ENCODE data around the gene KCNE1.
"Not testable (repeated sequence)": the region's sequence is repeated elsewhere in the genome, so short reads cannot be mapped to it uniquely, and the experiment has no call there.

KCNE1 gene

DNA sequence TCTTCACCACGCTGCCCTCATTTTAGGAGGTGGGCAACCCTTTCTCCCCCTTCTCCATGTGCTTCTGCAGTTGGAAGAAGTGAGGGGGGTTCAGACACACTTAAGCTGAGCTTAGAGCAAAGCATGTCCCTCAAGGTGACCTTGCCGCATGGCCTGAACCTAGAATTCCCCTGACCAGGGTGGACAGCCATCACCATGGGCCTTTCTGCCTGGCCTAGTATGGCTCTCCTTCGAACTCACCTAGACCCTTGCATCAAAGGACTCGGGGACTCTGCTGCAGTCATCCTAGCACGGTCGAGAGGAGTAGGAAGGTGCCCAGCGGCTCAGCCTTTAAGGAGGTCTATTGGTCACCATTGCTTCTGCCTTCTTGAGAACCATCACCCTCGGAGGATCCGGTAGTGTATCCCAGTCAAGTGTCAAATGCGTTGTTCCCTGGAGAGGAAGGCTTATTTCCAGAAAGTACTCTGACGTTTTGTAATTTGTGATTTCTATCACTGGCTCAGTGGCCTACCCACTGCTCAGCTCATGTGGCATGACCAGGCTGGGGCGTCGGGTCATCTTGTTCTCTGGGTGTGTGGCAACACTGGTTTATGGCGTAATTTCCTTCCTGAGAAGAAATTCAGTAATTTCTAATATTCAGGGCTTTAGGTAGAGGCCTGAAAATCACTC, at the start of gene KCNE1:
KCNE1 (minus strand) TSS at position 424 of the 669 bp plus-strand sequence. CDS start 62,576 bp downstream, outside the sequence.
- FAIRE-seq = no peak

DNA sequence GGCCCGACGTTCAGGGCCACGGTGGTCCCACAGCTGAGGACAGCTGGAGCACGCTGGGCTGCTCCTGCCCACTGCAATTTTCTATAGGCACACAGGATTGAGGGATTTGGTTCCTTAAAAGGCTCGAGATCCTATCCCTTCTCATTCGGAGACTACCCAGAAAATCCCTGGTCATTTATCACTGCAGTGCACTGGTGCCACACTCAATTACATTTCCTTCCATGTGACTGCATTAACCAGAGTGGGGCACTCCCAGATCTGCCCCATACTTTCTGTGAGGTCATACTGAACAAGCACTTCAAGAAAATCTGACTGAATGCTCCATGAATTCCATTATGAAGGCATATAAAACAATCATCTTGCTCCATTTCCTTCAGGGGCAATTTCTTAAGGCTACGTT, 49.8 kb upstream of the KCNE1 start:
- no peak for FAIRE-seq

DNA sequence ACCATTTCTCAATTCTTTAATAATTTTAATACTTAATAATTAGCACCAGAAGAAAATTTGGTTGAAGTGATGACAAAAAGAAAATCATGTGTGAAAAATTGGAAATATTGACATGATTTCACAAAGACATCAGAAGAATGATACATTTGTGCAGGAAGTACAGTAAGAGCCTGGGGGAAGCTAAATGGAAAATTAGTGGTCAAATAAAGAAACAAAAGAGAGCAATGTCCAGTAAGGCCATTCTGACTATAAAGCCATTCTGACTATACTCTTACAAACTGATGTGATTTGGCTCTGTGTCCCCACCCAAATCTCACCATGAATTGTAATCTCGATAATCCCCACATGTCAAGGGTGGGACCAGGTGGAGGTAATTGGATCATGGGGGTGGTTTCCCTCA, 48.6 kb upstream of the KCNE1 start:
- FAIRE-seq = no peak

DNA sequence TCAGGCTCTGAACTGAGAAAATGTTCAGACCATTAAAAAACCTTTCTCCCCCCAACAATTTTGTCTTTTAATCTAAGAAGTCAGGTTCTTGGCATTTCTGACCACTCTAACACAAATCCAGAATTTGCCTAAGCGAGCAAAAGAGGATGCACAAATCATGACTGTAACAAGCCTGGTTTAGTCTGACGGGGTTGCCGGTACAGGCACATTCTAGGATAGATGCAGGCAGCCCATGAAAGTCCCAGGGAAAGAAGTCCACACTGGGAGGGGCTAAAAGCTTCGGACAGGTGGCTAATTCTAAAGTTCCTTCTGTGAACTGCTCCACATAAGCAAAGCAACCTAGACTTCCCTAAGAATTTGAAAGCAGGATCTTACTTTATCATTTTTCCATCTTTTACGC, 48.0 kb upstream of the KCNE1 start:
- FAIRE-seq = no peak

DNA sequence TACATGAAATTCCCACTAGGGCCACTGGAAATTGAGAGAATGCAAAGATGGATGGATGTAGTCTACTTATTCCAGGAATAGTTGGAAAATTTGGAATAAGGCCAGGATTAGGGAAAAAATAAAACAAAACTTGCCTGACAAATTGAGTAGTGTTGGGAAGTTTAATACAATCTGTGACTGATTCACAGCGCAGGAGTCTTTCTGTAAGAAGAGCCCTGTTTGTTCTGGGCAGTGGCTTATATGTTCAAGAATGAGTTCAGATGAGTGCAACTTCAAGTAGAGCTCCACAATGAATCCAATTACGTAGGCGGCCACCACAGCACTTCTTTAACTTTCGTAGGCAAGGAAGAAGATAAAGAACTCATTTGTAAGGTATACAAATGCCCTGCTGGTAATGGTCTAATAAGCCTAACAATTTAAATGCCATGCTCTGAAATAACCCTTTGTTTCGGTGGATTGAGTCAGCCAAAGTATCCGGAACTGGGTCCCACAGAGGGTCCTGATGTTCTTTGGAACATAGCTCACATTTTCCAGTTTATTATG, 47.1 kb upstream of the KCNE1 start:
- FAIRE-seq = no peak

DNA sequence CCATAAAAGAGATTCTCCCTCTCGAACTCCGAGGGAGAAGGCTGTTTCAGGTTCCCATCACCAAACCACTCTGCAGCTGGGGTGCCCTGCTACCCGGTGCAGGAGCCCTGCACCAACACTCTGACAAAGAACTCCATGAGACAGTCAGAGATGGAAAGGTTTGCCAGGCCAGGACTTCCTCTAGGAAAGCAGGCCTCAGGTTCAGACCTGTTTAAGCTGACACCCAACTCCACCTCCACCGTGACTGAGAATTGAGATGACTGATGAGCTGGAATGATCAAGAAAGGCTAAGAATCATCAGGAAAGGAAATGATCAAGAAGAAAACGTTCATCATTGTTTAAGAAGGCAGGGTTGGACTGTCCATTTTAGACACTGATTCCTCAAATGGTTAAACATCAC, 46.2 kb upstream of the KCNE1 start:
- no peak for FAIRE-seq

DNA sequence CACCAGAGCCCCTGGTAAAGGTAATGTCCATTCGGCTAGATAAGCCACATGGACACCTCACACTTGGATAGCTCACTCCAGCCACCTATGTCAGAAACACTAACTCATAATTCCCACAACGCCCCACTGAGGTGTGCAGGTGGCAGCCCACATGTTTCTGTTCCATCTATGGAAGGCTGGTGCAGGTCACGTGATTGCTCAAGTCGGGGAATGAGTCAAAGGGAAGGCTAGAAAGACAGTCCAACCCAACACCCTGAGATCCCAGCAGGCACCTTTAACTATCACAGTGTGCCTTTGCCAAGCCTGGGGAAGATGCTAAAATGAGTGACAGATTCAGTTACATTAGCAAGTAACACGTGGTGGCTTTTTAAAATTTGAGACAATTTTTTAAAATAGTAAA, 45.3 kb upstream of the KCNE1 start:
- no peak for FAIRE-seq

DNA sequence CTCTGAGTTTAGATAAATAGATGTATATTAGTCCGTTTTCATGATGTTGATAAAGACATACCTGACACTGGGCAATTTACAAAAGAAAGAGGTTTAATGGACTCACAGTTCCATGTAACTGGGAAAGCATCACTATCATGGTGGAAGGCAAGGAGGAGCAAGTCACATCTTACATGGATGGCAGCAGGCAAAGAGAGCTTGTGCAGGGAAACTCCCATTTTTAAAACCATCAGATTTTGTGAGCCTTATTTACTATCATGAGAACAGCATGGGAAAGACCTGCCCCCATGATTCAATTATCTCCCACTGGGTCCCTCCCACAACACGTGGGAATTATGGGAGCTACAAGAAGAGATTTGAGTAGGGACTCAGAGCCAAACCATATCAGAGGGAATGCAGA, 42.7 kb upstream of the KCNE1 start:
- FAIRE-seq = not testable (repeated sequence)

DNA sequence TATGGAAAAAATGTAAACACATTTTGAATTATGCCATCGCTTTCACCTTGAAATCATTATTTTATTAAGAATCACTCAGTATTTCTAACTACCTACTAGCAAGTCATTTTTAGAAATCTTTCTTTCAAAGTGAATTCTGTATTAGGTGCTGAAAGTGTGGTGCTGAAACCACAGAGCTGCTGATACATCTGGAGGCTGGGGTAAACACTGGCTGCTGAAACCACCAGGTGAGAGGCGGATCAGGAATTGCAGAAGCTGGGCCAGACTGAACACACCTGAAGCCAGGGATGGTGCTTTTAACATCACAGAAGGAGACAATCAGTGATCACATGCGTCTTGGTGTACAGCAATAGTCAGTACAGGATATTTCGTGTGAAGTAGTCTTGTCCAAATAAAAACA, 42.2 kb upstream of the KCNE1 start:
- FAIRE-seq = no peak

DNA sequence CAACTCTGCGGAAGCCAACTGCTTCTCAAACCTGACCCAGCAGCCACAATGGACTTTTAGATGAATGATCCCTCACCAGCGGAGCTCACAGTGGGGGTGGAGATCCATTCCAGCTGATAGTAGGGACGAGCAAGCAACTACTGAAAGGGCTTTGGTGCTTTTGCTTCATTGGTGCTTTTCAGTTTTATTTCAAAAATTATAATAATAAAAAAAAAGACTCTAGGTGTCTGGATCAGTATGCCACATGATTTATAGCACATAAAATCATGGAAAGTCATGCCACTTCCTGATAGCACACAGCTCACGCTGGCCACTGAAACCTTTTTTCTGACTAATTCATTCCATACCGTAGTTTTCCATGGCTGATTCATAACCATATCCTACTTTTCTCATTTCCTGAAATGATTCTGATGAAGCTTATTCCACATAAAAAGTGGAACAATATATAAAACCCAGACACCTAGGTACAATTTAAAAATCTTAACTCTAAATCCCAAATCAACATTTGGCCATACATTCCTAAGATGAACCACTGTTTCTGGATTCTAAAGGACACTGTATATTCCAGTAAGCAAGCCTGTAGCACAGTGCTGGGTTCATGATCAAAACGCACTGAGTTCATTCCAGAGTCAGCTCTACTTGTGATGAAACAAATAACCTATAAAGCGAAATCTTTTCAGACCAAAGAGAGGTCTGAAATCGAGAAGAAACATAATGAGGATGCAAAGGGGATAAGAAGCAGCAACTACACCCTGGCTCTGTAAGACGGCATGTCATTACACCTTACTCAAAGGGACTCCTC, 41.3 kb upstream of the KCNE1 start:
- FAIRE-seq = no peak

DNA sequence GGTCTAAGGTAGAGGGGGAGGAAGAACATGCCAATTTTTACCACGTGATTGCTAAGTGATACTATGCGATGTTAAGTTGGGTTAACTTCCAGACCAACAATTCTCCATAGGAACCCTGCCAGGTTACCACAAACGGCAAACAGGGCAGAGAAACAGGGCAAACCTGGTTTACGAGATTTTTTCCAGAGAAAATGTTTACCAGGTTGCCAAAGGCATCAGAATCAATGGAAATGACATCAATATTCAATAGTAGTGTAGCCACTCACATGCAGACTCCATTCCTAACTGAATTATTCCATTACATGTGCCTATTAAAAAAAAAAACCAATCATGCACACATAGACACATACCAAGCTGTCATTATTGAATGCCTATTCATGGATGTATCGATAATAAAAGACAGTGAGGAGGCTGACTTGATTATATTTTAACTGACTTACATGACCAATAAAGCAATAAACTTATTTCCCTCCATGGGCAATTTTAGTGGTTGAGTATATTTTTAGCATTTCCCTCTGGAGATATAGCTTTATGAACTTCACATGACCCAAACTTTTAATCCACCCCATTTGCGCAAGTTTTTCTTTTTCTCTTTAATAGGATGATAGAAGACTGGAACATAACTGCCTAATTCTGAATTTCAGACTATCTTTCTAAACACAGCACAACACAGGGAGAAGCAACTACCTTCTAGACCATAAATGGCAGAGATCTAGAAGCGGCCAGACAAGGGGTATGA, 40.5 kb upstream of the KCNE1 start:
- FAIRE-seq = peak; percentile 65

DNA sequence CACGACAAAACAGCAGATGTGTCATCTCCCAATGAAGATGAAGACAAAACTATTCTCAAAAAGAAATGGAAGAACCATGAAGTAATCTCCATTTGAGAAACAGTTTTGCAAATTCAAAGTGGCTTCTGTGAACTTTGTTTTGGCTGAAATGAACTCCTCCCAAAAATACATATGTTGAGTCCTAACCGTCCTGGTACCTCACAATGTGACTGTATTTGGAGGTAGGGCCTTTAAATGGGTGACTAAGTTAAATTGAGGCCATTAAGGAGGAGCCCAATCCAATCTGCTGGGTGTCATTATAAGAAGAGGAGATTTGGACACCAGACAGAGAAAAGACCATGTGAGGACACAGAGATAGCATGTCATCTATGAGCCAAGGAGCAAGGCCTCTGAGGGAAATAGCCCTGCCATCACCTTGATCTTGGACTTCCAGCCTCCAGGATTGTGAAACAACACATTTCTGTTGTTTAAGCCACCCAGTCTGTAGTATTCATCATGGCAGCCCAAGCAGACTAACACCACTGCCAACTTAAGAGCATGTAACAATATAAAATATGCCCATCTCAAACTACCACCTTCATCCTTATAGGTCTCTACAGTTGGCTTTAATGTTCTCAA, 38.3 kb upstream of the KCNE1 start:
- FAIRE-seq = no peak

DNA sequence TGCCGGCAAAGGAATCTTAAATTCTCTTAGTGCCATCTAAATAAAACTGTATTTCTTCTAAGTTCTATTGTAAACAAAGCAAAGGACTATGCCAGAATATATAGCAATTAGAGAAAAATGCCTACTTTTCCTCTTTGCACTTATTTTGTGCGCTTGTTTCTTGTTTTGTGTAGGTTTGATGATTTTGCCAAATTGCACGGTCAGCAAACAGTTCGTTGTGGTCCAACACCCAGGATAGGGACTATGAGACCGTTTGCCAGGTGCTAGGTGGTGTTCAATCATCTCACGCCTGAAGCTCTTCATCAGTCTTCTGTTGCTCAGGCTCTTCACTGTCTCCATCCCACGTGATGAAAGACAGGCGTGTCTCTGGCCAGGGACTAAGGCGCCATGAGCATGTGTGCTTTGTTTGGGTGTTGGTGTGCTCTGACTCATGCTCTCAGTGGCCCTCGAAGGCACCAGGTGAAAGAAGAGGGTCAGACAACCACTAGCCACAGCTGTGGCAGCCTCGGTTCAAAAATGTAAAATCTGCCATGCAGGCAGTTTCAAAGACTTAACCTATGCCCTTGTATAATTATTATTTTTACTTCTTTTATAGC, 36.9 kb upstream of the KCNE1 start:
- no peak for FAIRE-seq

DNA sequence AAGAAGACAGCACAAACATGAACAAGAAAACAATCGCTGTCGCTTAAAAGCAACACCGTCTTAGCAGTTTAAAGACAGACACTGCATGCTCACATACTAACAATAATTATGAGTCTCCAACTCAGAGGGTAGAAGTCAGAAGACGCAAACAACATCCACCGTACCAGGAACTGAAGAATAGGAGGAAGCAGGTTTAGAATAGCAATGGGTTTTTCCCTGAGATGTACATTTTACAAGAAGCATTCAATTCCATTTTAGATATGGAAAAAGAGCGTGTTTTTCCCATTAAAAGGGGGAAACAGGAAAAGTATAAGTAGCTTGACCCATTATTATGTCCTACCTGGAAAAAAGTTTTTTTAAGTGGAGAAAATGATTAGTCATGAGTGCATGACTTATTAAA, 34.5 kb upstream of the KCNE1 start:
- FAIRE-seq = no peak

DNA sequence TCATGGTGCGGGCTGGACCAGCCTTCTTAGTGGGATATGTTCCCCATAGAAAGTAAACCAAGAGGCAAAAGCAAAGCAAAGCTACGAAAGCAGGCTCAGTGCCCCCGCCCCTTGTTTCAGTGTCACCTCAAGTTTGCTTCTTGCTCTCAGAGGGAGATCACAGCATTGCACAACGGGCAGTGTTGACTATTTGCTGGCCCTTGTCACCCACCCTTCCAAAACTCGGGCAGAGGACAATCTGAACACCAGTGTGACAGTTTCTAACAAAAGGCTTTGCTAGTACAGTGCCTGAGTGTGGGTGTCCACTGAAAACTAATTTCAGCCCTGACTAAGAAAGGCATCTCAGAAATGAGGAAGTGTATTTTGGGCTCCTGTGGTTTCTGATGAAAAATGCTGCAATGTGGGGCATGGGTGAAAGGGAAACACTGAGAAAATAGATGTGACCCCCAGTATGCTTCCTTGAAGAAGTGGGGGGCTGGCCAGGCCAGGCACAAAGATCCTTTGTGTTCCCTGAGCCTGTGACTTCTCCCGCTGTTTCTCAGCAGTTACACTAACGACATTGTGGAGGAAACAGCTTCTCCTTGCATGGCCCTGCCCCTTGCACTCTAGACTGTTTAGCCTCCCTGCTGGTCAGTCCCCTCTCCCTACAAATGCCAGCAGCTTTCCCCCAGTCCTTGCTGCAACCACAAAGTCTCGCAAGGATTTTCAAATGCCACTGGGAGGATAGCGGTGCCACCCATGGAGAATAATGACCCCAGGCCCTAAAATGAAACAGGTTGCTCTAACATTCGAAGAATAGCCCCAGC, 33.3 kb upstream of the KCNE1 start:
- no peak for FAIRE-seq

DNA sequence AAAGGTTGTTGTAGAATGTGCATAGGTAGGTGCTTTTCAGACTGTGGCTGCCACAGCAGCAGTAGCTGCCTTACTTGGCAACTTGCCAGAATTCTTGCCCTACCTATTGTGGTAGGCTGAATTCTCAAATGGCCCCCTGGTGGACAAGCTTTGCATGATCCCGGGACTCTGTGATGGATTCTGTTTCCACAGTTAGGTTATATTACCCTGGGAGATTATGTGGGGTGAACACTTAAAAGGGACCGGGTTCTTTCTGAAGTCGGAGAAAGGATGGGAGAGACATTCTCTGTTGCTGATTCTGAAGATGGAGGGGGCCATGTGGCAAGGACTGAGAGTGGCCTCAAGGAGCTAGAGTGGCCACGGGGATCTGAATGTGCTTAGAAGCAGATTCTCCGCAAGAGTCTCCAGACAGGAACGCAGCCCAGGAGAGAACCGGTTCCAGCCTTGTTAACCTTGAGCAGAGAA, 32.1 kb upstream of the KCNE1 start:
- no peak for FAIRE-seq

DNA sequence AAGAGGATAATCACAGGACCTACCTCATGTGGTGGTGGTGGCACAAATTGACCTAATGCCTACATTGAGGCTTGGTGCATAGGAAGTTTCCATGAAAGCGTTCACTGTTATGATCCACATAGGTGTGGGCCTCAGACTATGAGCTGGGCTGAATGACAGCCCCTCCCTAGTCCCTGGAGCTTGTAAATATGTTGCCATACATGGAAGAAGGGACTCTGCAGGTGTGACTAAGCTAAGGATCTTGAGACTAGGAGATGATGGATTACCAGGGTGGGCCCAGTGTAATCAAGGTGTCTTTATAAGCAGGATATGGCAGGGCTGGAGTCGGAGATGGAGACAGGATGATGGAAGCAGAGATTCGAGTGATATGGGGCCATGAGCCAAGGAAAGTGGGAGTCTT, 31.0 kb upstream of the KCNE1 start:
- no peak for FAIRE-seq

DNA sequence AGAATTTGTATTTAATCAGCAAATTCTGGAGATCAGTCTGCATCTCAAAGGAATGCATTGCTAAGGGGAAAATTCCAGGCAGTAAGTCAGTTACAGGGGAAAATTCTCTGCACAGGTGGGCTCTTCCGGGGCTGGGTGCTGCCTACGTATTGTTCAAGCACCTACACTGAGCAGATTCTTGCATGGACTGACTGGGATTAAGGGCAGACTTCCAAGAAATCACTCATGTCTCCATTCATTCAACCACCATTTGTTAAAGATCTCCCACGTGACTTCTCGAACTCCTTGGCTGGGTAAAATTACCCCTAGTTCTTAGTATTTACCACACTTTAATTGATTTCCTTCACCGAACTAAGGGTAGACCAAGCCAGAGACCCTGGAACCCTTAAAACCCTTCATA, 28.2 kb upstream of the KCNE1 start:
- no peak for FAIRE-seq

DNA sequence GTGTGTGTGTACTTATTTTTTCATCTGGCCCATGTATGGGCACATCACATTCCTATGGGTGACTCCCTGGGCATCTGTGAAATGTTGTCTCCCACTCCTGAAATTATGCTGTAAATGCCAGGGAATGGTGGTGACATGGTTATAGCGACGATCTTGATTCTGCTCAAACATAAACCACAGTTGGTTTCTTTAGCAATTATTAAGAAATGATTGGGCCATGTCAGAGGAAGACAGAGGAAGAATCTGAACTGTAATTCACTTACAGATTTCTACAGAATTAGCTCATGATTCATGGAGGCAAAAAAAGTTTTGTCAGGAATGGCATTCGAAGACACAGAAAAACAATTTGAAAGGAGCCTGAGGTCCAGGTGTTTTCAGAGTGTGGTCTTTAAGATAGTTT, 25.8 kb upstream of the KCNE1 start:
- FAIRE-seq = no peak

DNA sequence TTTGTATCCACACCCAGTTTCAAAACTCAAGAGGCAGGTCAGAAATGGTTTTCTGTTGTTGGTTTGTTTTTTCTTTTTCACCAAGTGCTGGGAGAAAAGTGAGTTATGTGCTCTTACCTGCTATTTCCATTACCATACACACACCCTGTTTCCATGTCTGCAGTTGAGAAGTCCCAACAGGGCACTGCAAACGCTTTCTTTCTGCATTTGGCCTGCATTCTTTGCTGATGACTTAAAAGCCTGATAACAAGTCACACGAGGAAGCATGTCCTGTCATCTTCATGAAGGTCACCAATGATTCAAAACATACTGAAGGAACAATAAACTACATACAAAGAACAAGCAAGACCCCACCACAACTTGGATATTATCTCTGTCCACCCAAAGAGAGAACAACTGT, 24.8 kb upstream of the KCNE1 start:
- no peak for FAIRE-seq

DNA sequence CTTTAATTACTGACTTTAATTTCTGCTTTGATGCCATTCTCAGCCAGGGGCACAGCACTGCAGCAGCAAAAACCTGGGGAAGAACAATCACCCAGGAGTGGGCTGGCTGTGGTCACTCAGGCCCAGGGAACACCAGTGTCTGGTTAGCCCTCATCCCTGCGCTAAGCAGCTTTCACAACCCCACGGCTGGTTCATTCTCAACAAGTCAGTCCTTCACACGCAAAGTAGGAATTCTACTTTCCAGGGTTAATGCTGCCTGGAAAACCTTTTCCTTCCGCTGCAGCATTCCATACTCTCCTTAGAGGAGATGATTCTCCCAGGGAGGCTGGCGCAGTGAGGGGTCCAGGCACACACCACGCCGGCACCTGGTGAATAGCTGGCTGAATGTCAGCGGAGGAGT, 24.3 kb upstream of the KCNE1 start:
- no peak for FAIRE-seq

DNA sequence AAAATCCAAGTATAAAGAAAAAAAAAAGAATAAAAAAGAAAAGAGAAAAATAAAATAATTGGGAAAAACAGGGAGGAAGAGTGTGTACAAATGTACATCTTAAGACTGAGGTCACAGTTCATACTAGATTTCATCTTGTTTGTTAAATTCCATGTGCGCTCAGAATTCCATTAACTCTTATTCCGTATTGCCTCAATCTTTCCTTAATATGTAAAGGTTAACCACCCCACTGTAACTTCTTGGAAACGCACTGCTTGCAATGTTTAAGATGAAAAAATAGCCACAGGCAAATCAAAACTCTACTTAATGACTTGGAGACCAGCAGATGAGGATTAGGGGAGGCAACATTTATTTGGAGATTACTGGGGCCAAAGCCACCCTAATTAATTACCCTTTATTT, 23.9 kb upstream of the KCNE1 start:
- FAIRE-seq = no peak

All from colon (tissue), 2 donors.